Ishikawa (cell line): ENCODE measurements around the gene IGSF23.

Source experiments
- CEBPB ChIP-seq: IDR thresholded peaks from 2 replicates; pipeline ENCODE4 v1.6.1; 2012
- CREB1 ChIP-seq: IDR thresholded peaks from 2 replicates; pipeline ENCODE4 v1.6.1; 2012; ENCODE audit warnings: low read depth
- EGR1 ChIP-seq: IDR thresholded peaks from 2 replicates; pipeline ENCODE4 v1.6.1; 2012
- EP300 ChIP-seq: IDR thresholded peaks from 2 replicates; pipeline ENCODE4 v1.6.1; 2012; ENCODE audit warnings: borderline replicate concordance
- FOXM1 ChIP-seq: IDR thresholded peaks from 2 replicates; pipeline ENCODE4 v1.6.1; 2012; ENCODE audit warnings: low read depth, borderline replicate concordance
- NFIC ChIP-seq: IDR thresholded peaks from 2 replicates; pipeline ENCODE4 v1.6.1; 2012
- RAD21 ChIP-seq: IDR thresholded peaks from 2 replicates; pipeline ENCODE4 v1.6.1; 2012; ENCODE audit warnings: low read depth
- TAF1 ChIP-seq: IDR thresholded peaks from 2 replicates; pipeline ENCODE4 v1.6.1; 2012; ENCODE audit warnings: low read depth, mild to moderate bottlenecking
- TCF12 ChIP-seq: IDR thresholded peaks from 2 replicates; pipeline ENCODE4 v1.6.1; 2012; ENCODE audit warnings: low read depth
- TEAD4 ChIP-seq: IDR thresholded peaks from 2 replicates; pipeline ENCODE4 v1.6.1; 2012
- YY1 ChIP-seq: IDR thresholded peaks from 2 replicates; pipeline ENCODE4 v1.6.1; 2012; ENCODE audit warnings: low read depth
- ZBTB7A ChIP-seq: IDR thresholded peaks from 2 replicates; pipeline ENCODE4 v1.6.1; 2012; ENCODE audit warnings: low read depth
- TF ChIP-seq, protein P1 (sequence below): IDR thresholded peaks from 2 replicates; pipeline ENCODE4 v1.6.1; 2012; ENCODE audit warnings: low read depth, mild to moderate bottlenecking
- TF ChIP-seq, protein P2 (sequence below): IDR thresholded peaks from 2 replicates; pipeline ENCODE4 v1.6.1; 2012
- TF ChIP-seq, protein P3 (sequence below): IDR thresholded peaks from 2 replicates; pipeline ENCODE4 v1.6.1; 2012

Gene IGSF23

DNA sequence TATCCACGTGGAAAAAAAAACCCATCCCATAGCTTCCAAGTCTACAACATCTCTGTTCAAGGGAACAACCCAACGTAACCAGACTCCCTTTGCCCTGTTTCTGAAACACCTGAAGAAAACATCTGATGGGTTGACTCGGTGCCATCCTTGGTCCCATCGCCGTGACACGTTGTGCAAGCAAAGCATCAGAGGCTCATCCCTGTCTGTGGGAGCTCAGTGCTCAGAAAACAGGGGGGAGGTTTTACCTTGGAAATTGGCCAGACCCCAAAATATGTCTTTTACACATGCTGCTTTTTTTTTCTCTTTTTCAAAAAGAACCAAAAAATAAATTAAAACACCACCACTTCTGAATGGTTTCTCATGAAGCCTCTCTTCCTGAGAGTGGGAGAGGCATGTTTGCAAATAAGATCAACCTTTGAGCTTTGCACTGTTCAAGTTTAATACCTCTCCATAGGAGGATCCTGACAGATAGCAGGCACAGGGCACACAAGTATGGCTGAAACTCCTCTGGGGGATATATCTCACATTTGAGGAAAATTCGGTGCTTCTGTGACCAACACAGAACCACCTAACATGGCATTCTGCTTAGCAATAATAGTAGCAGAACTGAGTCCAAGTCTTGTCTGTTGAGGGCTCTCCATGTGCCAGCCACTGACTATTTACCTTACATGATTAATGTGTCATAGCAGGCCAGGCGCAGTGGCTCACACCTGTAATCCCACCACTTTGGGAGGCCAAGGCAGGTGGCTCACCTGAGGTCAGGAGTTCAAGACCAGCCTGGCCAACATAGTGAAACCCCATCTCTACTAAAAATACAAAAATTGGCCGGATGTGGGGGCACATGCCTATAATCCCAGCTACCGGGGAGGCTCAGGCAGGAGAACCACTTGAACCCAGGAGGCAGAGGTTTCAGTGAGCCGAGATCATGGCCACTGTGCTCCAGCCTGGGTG lies 23.4 kb downstream of the IGSF23 start:
- no peak for TF ChIP-seq EGR1
- TF ChIP-seq, protein P1, sequence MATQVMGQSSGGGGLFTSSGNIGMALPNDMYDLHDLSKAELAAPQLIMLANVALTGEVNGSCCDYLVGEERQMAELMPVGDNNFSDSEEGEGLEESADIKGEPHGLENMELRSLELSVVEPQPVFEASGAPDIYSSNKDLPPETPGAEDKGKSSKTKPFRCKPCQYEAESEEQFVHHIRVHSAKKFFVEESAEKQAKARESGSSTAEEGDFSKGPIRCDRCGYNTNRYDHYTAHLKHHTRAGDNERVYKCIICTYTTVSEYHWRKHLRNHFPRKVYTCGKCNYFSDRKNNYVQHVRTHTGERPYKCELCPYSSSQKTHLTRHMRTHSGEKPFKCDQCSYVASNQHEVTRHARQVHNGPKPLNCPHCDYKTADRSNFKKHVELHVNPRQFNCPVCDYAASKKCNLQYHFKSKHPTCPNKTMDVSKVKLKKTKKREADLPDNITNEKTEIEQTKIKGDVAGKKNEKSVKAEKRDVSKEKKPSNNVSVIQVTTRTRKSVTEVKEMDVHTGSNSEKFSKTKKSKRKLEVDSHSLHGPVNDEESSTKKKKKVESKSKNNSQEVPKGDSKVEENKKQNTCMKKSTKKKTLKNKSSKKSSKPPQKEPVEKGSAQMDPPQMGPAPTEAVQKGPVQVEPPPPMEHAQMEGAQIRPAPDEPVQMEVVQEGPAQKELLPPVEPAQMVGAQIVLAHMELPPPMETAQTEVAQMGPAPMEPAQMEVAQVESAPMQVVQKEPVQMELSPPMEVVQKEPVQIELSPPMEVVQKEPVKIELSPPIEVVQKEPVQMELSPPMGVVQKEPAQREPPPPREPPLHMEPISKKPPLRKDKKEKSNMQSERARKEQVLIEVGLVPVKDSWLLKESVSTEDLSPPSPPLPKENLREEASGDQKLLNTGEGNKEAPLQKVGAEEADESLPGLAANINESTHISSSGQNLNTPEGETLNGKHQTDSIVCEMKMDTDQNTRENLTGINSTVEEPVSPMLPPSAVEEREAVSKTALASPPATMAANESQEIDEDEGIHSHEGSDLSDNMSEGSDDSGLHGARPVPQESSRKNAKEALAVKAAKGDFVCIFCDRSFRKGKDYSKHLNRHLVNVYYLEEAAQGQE = no peak
- TF ChIP-seq, protein P2, sequence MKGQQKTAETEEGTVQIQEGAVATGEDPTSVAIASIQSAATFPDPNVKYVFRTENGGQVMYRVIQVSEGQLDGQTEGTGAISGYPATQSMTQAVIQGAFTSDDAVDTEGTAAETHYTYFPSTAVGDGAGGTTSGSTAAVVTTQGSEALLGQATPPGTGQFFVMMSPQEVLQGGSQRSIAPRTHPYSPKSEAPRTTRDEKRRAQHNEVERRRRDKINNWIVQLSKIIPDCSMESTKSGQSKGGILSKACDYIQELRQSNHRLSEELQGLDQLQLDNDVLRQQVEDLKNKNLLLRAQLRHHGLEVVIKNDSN = no peak
- TF ChIP-seq ZBTB7A = no peak
- TF ChIP-seq YY1 = no peak
- TF ChIP-seq EP300 = no peak
- TF ChIP-seq NFIC = no peak
- TF ChIP-seq TCF12 = no peak
- TF ChIP-seq CEBPB = no peak
- no peak for TF ChIP-seq CREB1
- no peak for TF ChIP-seq FOXM1
- TF ChIP-seq TAF1 = no peak
- TF ChIP-seq RAD21 = no peak
- TF ChIP-seq TEAD4 = no peak
- TF ChIP-seq, protein P3, sequence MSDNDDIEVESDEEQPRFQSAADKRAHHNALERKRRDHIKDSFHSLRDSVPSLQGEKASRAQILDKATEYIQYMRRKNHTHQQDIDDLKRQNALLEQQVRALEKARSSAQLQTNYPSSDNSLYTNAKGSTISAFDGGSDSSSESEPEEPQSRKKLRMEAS = no peak

DNA sequence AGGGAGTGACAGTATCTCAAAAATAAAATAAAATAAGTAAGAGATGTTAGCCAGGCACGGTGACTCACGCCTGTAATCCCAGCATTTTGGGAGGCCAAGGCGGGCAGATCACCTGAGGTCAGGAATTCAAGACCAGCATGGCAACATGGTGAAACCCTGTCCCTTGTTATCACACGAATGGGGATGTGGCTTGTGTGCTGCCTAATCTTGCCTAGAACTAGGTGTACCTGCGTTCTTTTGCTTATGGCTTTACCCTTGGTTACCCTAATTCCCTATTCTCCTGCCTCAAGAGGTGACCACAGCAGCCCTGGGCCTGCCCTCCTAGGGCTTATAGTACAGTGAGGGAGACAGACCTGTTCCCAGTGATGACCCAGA lies 24.0 kb downstream of the IGSF23 start:
- TF ChIP-seq, protein P3 = no peak
- no peak for TF ChIP-seq EP300
- TF ChIP-seq CEBPB = no peak
- no peak for TF ChIP-seq NFIC
- no peak for TF ChIP-seq EGR1
- no peak for TF ChIP-seq ZBTB7A
- TF ChIP-seq YY1 = no peak
- no peak for TF ChIP-seq TEAD4
- no peak for TF ChIP-seq FOXM1
- TF ChIP-seq, protein P2 = no peak
- TF ChIP-seq RAD21 = no peak
- TF ChIP-seq TCF12 = no peak
- TF ChIP-seq CREB1 = no peak
- TF ChIP-seq TAF1 = no peak
- TF ChIP-seq, protein P1 = no peak

DNA sequence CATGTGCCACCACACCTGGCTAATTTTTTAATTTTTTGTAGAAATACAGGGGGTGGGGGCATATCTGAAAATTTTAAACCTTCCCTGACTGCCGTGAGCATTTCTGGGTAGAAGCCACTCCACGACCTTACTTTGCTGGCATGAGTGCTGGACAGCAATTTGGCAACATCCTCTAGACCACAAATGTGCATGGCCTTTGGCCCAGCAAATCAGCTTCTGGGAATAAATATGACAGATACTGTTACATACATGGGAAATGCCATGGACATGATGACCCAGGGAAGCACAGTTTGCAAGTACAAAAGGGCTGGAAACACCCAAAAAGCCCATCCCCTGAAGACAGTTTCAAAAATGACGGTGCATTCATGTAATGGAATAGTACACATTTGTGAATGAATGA lies 27.2 kb downstream of the IGSF23 start:
- no peak for TF ChIP-seq CREB1
- peak; percentile 46; the same call in 1 of the 2 replicates for TF ChIP-seq NFIC
- TF ChIP-seq RAD21 = no peak
- no peak for TF ChIP-seq YY1
- TF ChIP-seq, protein P3 = no peak
- no peak for TF ChIP-seq EGR1
- TF ChIP-seq, protein P1 = peak; percentile 65
